KBM-7 (cell line): ENCODE measurements around the gene JAZF1.

Source experiments
- DNase-seq: peaks from one replicate; pipeline ENCODE4 v3.0.0-alpha.2; 2015
- in situ Hi-C: fragments of 300-500 bp; cut with MboI; formaldehyde crosslinking; loops from 2 replicates; pipeline ENCODE4 v1.14.3; 2020; ENCODE audit warnings: low sequenced_read_pairs, low pct_unique_long_range_greater_than_20kb, mixed read lengths

The JAZF1 gene

GRCh38 chr7:27967639-27968038 lies 213.0 kb downstream of the JAZF1 start:
- no peak for DNase-seq
- in situ Hi-C loops = no loop called here

DNA sequence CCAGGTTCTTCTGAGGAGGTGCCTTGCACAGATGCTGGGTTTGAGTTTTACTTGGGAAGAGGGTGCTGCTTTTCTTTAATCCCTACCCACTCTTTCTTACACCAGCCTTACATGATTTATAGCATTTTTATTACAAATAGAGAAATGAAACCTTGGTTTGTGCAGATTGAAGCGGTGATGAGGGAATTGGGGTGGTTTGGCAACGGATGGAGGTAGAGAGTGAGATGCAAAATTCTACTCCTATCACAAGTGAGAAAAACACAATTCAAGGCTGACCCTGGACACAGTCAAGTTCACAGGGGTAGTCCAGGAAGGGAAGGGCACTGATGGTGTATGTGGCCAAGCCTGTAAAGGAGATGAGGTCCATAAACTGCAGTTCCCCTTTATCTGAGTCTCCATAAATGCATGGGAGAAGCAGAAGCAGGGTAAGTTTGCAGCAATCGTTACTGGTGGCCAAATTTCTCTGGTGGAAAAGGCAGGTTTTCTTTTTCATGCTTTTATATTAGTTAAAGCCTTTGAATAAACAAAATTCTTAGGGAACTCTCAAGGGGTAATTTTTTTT lies 214.3 kb downstream of the JAZF1 start:
- peak; percentile 2 for DNase-seq
- in situ Hi-C loops = no loop called here

- in situ Hi-C loops = no loop called here
- no peak for DNase-seq
Observed at GRCh38 chr7:27965650-27966049, 214.9 kb downstream of the JAZF1 start.

- in situ Hi-C loops = no loop called here
- no peak for DNase-seq
Observed at GRCh38 chr7:27964820-27965219, 215.8 kb downstream of the JAZF1 start.

- no peak for DNase-seq
- in situ Hi-C loops = no loop called here
Observed at GRCh38 chr7:27963056-27963455, 217.5 kb downstream of the JAZF1 start.

- in situ Hi-C loops = no loop called here
- DNase-seq = no peak
Observed at GRCh38 chr7:27962273-27962672, 218.3 kb downstream of the JAZF1 start.

- DNase-seq = no peak
Observed at GRCh38 chr7:27961255-27961654, 219.3 kb downstream of the JAZF1 start.

DNA sequence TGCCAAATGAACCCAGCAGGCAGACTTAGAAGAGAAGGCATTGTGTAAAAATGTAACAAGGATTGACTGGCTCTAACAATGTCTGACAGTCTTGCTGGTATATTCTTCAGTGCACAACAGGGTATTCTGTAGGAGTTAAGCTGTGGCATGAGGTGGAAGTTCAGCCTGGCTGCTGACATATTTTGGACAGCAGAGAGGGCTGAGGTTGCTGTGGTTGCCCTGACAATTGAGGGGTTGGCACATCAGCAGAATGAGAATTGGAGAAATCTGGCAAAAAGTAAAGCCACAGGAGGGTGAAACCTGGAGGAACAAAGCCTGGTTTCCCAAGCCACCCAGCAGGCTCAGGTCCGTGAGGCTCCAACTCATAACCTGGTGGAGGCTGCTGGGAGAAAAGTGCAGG lies 220.2 kb downstream of the JAZF1 start:
- DNase-seq = no peak
- in situ Hi-C loops = no loop called here

More at GRCh38 chr7:27961255-27961654, 219.3 kb downstream of the JAZF1 start:
- in situ Hi-C loops = no loop called here

DNA sequence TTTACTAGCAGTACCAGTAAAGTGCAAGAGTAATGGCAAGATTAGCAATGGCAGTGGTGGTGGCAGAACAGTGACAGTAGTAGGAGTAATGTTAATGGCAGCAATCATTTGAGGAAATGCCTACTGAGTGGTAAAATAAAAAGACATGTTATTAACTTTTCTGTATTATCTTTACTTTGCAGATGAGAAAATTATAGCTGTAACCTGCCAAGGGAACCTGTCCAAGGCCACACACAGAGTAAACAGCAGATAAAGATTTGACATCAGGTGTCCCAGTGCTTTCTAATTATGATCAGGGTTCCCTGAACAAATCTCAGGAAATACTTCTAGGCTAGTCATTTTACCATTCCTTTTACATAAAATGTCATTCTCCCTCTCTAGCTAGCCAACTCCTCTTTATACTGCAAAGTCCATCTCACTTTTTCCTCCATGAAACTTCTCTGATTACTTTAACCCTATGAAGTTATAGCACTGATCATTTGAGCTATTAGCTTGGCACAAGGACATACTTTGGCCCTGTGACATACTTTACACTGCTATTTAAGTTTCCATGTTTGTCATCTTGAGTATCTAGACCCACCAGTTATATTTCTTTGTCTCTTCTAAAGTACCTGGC lies 221.6 kb downstream of the JAZF1 start:
- DNase-seq = no peak
- in situ Hi-C loops = no loop called here

DNA sequence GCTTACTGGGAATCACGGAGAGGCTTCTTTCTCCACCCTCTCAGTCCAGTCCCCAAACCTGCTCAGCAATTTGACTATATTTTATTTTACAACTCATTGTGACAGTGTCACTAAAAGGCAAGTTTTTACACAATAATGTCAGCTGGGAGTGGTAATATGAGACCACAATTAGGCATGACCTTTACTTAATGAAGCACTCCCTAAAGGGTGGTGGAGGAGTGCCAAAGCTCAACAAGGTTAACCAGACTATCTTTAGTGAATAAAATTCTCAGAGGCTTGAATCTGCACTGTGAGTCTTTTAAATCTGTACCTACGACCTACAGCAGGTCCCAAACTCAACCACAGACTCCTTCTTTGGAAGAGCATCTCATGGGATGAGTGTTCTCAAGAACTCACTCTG lies 225.0 kb downstream of the JAZF1 start:
- in situ Hi-C loops = no loop called here
- no peak for DNase-seq

GRCh38 chr7:27955011-27955410 lies 225.6 kb downstream of the JAZF1 start:
- in situ Hi-C loops = no loop called here
- DNase-seq = no peak

- DNase-seq = no peak
- in situ Hi-C loops = no loop called here
Observed at GRCh38 chr7:27953777-27954176, 226.8 kb downstream of the JAZF1 start.

- no peak for DNase-seq
- in situ Hi-C loops = no loop called here
Observed at GRCh38 chr7:27953361-27953760, 227.2 kb downstream of the JAZF1 start.

- in situ Hi-C loops = no loop called here
- DNase-seq = no peak
Observed at GRCh38 chr7:27952456-27953285, 227.9 kb downstream of the JAZF1 start.

GRCh38 chr7:27950123-27950522 lies 230.5 kb downstream of the JAZF1 start:
- in situ Hi-C loops = no loop called here
- no peak for DNase-seq

- no peak for DNase-seq
- in situ Hi-C loops = no loop called here
Observed at GRCh38 chr7:27948861-27949260, 231.7 kb downstream of the JAZF1 start.

- in situ Hi-C loops = no loop called here
- DNase-seq = no peak
Observed at GRCh38 chr7:27947586-27948278, 232.9 kb downstream of the JAZF1 start.

DNA sequence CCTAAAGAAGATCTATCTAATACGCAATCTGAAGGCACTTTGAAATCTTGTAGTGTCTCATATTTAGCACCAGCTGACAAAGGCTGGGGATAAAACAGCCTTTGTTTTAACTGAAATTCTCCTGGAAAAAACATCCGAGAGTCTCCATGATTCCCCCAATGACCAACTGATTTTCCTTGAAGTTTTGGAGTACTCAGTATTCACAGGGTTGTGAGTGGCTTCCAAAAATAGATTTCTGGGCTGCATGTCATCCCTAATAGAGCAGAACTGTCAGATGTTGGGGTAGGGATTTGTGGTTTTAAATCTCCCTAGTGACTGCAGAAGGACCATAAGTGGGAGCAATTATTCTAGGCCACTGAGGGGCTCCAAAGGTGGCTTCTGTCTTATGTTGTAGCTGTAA lies 234.2 kb downstream of the JAZF1 start:
- in situ Hi-C loops = no loop called here
- no peak for DNase-seq

GRCh38 chr7:27945058-27945795 lies 235.4 kb downstream of the JAZF1 start:
- no peak for DNase-seq

More at GRCh38 chr7:27945058-27945795, 235.4 kb downstream of the JAZF1 start:
- in situ Hi-C loops = no loop called here
